Trophoblast cell (in vitro differentiated cells and primary cell): ENCODE results near the gene WNT16.

Source experiments
- DNase-seq, 2 donors: peaks; one replicate each; pipeline ENCODE4 v3.0.0-alpha.2; 2016
- H2AFZ ChIP-seq: 2 replicates; pipeline ENCODE4 v1.6.1; 2013; ENCODE audit warnings: low read length, moderate library complexity, mild to moderate bottlenecking; ENCODE audit not compliant: insufficient read depth, poor library complexity
- H2AK5ac ChIP-seq: 2 replicates; pipeline ENCODE4 v1.6.1; 2013; ENCODE audit warnings: mild to moderate bottlenecking, low read length
- H2BK120ac ChIP-seq: 2 replicates; pipeline ENCODE4 v1.6.1; 2013; ENCODE audit warnings: low read length, mild to moderate bottlenecking, moderate library complexity; ENCODE audit not compliant: insufficient read depth, poor library complexity
- H2BK12ac ChIP-seq: 2 replicates; pipeline ENCODE4 v1.6.1; 2013; ENCODE audit warnings: mild to moderate bottlenecking, low read length, moderate library complexity
- H2BK5ac ChIP-seq: 2 replicates; pipeline ENCODE4 v1.6.1; 2013; ENCODE audit warnings: low read length, low read depth, moderate library complexity, mild to moderate bottlenecking; ENCODE audit not compliant: poor library complexity
- H3K14ac ChIP-seq: 2 replicates; pipeline ENCODE4 v1.6.1; 2013; ENCODE audit warnings: mild to moderate bottlenecking, low read length
- H3K18ac ChIP-seq: 2 replicates; pipeline ENCODE4 v1.6.1; 2013; ENCODE audit warnings: mild to moderate bottlenecking, low read length
- H3K23ac ChIP-seq: 2 replicates; pipeline ENCODE4 v1.6.1; 2013; ENCODE audit warnings: low read length
- H3K27ac ChIP-seq: 2 replicates; pipeline ENCODE4 v1.5.1; 2013; ENCODE audit warnings: low read depth, mild to moderate bottlenecking, inconsistent platforms, low read length, moderate library complexity
- H3K27me3 ChIP-seq: 2 replicates; pipeline ENCODE4 v1.6.1; 2013; ENCODE audit warnings: inconsistent platforms, mild to moderate bottlenecking, low read length, moderate library complexity; ENCODE audit not compliant: insufficient read depth
- H3K36me3 ChIP-seq, 2 experiments: 1 replicate in 1 of 2; 2 replicates in 1 of 2; pipeline ENCODE4 v1.6.1; 2013; ENCODE audit warnings: low read length in 2 of 2, mild to moderate bottlenecking in 2 of 2, moderate library complexity in 1 of 2; ENCODE audit not compliant: insufficient read depth in 2 of 2, control insufficient read depth in 1 of 2
- H3K4ac ChIP-seq: 2 replicates; pipeline ENCODE4 v1.6.1; 2013; ENCODE audit warnings: low read depth, mild to moderate bottlenecking, low read length, moderate library complexity
- H3K4me1 ChIP-seq, 2 experiments: 1 replicate in 1 of 2; 2 replicates in 1 of 2; pipeline ENCODE4 v1.6.1; 2013; ENCODE audit warnings: low read length in 2 of 2, mild to moderate bottlenecking in 2 of 2, moderate library complexity in 1 of 2; ENCODE audit not compliant: insufficient read depth in 2 of 2, control insufficient read depth in 1 of 2
- H3K4me2 ChIP-seq: 2 replicates; pipeline ENCODE4 v1.6.1; 2013; ENCODE audit warnings: inconsistent platforms, mild to moderate bottlenecking, low read length, moderate library complexity
- H3K4me3 ChIP-seq: 2 replicates; pipeline ENCODE4 v1.5.1; 2013; ENCODE audit warnings: mild to moderate bottlenecking, low read depth, low read length, inconsistent platforms
- H3K79me1 ChIP-seq: one replicate; pipeline ENCODE4 v1.6.1; 2013; ENCODE audit warnings: low read length
- H3K79me2 ChIP-seq: 2 replicates; pipeline ENCODE4 v1.6.1; 2013; ENCODE audit warnings: low read length, mild to moderate bottlenecking; ENCODE audit not compliant: control insufficient read depth, insufficient read depth, poor library complexity
- H3K9ac ChIP-seq: 2 replicates; pipeline ENCODE4 v1.6.1; 2013; ENCODE audit warnings: mild to moderate bottlenecking, low read length
- H3K9me3 ChIP-seq: 2 replicates; pipeline ENCODE4 v1.6.1; 2013; ENCODE audit warnings: low read depth, mild to moderate bottlenecking, control low read depth, inconsistent platforms, low read length; ENCODE audit not compliant: insufficient read depth
- H4K12ac ChIP-seq: 2 replicates; pipeline ENCODE4 v1.6.1; 2013; ENCODE audit warnings: low read depth, mild to moderate bottlenecking, low read length, moderate library complexity
- H4K8ac ChIP-seq: 2 replicates; pipeline ENCODE4 v1.6.1; 2013; ENCODE audit warnings: low read depth, mild to moderate bottlenecking, low read length, moderate library complexity
- H4K91ac ChIP-seq: one replicate; pipeline ENCODE4 v1.6.1; 2013; ENCODE audit warnings: low read depth, mild to moderate bottlenecking, low read length, moderate library complexity
- WGBS: extraction: QIAGEN DNeasy Blood & Tissue Kit; methylation state at CpG from one replicate; pipeline ENCODE4 v1.1.7; 2013; ENCODE audit warnings: missing lambda C conversion rate; ENCODE audit not compliant: insufficient read length, insufficient coverage; ENCODE audit errors: extremely low coverage; 5-methylcytosine and 5-hydroxymethylcytosine counted together

Gene WNT16

GRCh38 chr7:121330053-121330833 lies 1.4 kb downstream of the WNT16 start:
- no peak overlapping the region for H2AFZ ChIP-seq
- no peak overlapping the region for H3K18ac ChIP-seq
- no peak overlapping the region for H4K12ac ChIP-seq
- no peak overlapping the region for H2BK12ac ChIP-seq
- peaks cover 9% of the 10 kb centered on the region for H3K9me3 ChIP-seq
- no peak overlapping the region for H3K4ac ChIP-seq
- H3K4me1 ChIP-seq: peaks cover 11 to 12% of the 10 kb centered on the region in 2 experiments
- H4K91ac ChIP-seq: no peak overlapping the region
- H3K27ac ChIP-seq: no peak overlapping the region
- no peak overlapping the region for H3K9ac ChIP-seq
- H3K23ac ChIP-seq: no peak overlapping the region
- H2AK5ac ChIP-seq: no peak overlapping the region
- H3K79me1 ChIP-seq: no peaks in the 10 kb centered on the region
- no peak overlapping the region for H3K14ac ChIP-seq
- H3K4me3 ChIP-seq: peak overlapping the region; percentile 53
- H3K79me2 ChIP-seq: no peaks in the 10 kb centered on the region
- no peak overlapping the region for H2BK120ac ChIP-seq
- no peak overlapping the region for H4K8ac ChIP-seq
- DNase-seq: no peak
- H3K36me3 ChIP-seq: no peaks in the 10 kb centered on the region
- H2BK5ac ChIP-seq: no peak overlapping the region
- H3K4me2 ChIP-seq: peak overlapping the region; percentile 65
- no CpG with 5 or more reads among the region's 52 CpGs for WGBS
- peaks cover 20% of the 10 kb centered on the region for H3K27me3 ChIP-seq

- Histone ChIP-seq H3K79me1 (no peaks in the 10 kb centered on the region), H4K12ac (no peak overlapping the region), H3K4ac (no peak overlapping the region), H4K8ac (no peak overlapping the region), H3K9me3 (peaks cover 9% of the 10 kb centered on the region), H2BK12ac (no peak overlapping the region), H3K23ac (no peak overlapping the region), H3K27ac (no peak overlapping the region), H2BK120ac (no peak overlapping the region), H2BK5ac (no peak overlapping the region), H2AFZ (no peak overlapping the region), H3K79me2 (no peaks in the 10 kb centered on the region), H2AK5ac (no peak overlapping the region), H3K14ac (no peak overlapping the region), H3K4me1 (peaks cover 11 to 12% of the 10 kb centered on the region in 2 experiments), H3K9ac (no peak overlapping the region), H3K18ac (no peak overlapping the region), H3K27me3 (peaks cover 20% of the 10 kb centered on the region), H3K4me2 (no peak overlapping the region), H3K4me3 (no peak overlapping the region), H4K91ac (no peak overlapping the region), H3K36me3 (no peaks in the 10 kb centered on the region)
- WGBS: no CpG with 5 or more reads among the region's 4 CpGs
- no peak for DNase-seq
Observed at GRCh38 chr7:121331048-121331447, 2.2 kb downstream of the WNT16 start.

- Histone ChIP-seq H4K91ac (no peak overlapping the region), H3K9me3 (peaks cover 9% of the 10 kb centered on the region), H3K27ac (no peak overlapping the region), H3K18ac (no peak overlapping the region), H2BK5ac (no peak overlapping the region), H3K14ac (no peak overlapping the region), H4K8ac (no peak overlapping the region), H3K36me3 (no peaks in the 10 kb centered on the region), H2AK5ac (no peak overlapping the region), H3K4me1 (peaks cover 11 to 12% of the 10 kb centered on the region in 2 experiments), H2AFZ (no peak overlapping the region), H2BK120ac (no peak overlapping the region), H3K4me2 (no peak overlapping the region), H3K4me3 (no peak overlapping the region), H3K9ac (no peak overlapping the region), H3K27me3 (peaks cover 20% of the 10 kb centered on the region), H3K79me1 (no peaks in the 10 kb centered on the region), H3K79me2 (no peaks in the 10 kb centered on the region), H4K12ac (no peak overlapping the region), H3K4ac (no peak overlapping the region), H3K23ac (no peak overlapping the region), H2BK12ac (no peak overlapping the region)
- no peak for DNase-seq
- WGBS: no CpG with 5 or more reads among the region's 5 CpGs
Observed at GRCh38 chr7:121331574-121331973, 2.8 kb downstream of the WNT16 start.

- H4K12ac ChIP-seq: no peak overlapping the region
Observed at GRCh38 chr7:121334376-121334775, 5.6 kb downstream of the WNT16 start.

More at GRCh38 chr7:121334376-121334775, 5.6 kb downstream of the WNT16 start:
- no peak overlapping the region for H3K4me3 ChIP-seq
- H4K8ac ChIP-seq: no peak overlapping the region
- H2AK5ac ChIP-seq: no peak overlapping the region
- no peak overlapping the region for H4K91ac ChIP-seq
- H2BK5ac ChIP-seq: no peak overlapping the region
- H3K36me3 ChIP-seq: no peaks in the 10 kb centered on the region
- H3K18ac ChIP-seq: no peak overlapping the region
- no peak overlapping the region for H3K4ac ChIP-seq
- no peak overlapping the region for H3K14ac ChIP-seq
- H3K9me3 ChIP-seq: peaks cover under 1% of the 10 kb centered on the region
- no peaks in the 10 kb centered on the region for H3K79me2 ChIP-seq
- H3K9ac ChIP-seq: no peak overlapping the region
- H3K23ac ChIP-seq: no peak overlapping the region
- no peak overlapping the region for H3K27ac ChIP-seq
- H3K27me3 ChIP-seq: peaks cover 11% of the 10 kb centered on the region
- peaks cover 9% of the 10 kb centered on the region in 2 experiments for H3K4me1 ChIP-seq
- H3K4me2 ChIP-seq: no peak overlapping the region
- no CpG with 5 or more reads among the region's 4 CpGs for WGBS
- no peak for DNase-seq
- no peak overlapping the region for H2BK120ac ChIP-seq
- no peak overlapping the region for H2BK12ac ChIP-seq
- H2AFZ ChIP-seq: no peak overlapping the region
- no peaks in the 10 kb centered on the region for H3K79me1 ChIP-seq
